NCI-H526 treated with DMSO at 0.1 percent for 48 hours (cell line): ENCODE data around the gene SERPINB2.
"Not testable (repeated sequence)": the region's sequence is repeated elsewhere in the genome, so short reads cannot be mapped to it uniquely, and the experiment has no call there.

Experiments used
- DNase-seq: peaks from one replicate; lab custom pipeline; 2025; lab: John Stamatoyannopoulos, UW

Gene SERPINB2

DNA sequence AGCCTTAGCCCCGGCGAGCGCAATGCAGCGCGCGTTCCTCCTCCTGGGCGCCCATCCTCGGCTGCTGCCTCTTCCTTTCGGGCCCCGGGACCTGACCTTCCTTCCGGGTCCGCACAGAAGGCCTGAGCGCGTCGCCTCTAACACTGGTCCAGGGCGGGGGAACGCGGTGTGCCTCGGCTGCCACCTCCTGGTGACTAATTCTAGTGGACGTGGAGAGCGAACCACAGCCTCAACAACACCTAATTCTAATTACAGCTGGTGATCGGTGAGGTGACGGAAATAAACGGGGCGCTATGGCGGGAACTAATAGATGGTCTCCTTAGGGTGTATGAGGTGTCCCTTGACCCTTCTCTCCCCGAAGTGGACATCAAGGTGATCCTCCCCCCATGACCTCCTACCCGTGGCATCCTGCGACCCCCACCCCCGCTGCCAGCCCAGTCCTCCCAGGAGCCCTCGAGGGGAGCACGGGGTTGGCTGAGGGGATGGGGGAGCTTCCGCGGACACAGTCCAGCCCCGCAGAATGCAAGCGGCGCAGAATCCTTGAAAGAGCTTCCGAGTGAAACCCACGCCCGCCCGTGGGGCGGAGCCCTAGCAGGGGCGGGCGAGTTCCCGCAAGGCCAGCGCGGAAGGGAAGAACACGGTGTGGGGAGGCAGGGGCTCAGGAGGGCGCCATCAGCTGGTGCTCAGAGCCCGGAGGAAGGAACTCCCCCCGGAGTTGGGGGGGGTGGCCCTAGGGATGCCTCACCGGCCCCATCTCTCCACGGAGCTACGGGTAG, 48.8 kb downstream of the SERPINB2 start:
- DNase-seq: peak; percentile 13

GRCh38 chr18:63936932-63937393, 49.5 kb downstream of the SERPINB2 start:
- no peak for DNase-seq

- DNase-seq: no peak
Observed at GRCh38 chr18:63940008-63940407, 52.5 kb downstream of the SERPINB2 start.

DNA sequence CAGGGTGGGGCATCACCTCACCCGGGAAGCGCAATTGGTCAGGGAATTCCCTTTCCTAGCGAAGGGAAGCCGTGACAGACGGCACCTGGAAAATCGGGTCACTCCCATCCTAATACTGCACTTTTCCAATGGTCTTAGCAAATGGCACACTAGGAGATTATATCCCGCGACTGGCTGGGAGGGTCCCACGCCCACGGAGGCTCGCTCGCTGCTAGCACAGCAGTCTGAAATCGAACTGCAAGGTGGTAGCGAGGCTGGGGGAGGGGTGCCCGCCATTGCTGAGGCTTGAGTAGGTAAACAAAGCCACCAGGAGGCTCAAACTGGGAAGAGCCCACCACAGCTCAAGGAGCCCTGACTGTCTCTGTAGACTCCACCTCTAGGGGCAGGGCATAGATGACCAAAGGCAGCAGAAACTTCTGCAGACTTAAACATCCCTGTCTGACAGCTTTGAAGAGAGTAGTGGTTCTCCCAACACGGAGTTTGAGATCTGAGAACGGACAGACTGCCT, 53.1 kb downstream of the SERPINB2 start:
- DNase-seq: not testable (repeated sequence)

DNA sequence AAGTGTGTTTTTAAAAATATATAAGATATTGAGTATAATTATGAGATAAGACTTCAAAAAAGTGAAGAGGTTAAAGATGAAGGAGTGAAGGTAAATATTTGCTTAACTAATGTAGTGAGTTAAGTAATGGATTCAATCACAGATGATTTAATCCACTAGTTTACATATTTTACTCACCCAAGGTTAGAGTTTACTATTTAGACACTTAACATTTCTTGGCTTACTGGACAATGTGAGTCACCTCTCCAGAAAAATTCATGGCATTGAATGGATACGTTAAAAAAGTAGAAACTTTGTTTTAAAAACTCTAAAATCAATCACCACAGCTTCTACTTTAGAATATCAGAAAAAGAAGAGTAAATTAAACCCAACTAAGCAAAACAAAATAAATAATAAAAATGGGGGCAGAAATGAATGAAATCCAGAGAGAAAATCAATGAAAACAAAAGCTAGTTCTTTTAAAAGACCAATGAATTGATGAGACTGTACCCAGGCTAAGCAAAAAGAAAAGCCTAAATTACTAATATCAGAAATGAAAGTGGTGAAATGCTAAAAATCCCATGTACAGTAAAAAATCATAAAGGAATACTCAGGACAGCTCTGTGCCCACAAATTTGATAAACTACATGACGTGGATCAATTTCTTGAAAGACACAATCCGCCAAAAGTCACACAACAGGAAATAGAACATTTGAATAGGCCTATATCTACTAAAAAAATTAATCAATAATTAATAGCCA, 59.7 kb downstream of the SERPINB2 start:
- no peak for DNase-seq

DNA sequence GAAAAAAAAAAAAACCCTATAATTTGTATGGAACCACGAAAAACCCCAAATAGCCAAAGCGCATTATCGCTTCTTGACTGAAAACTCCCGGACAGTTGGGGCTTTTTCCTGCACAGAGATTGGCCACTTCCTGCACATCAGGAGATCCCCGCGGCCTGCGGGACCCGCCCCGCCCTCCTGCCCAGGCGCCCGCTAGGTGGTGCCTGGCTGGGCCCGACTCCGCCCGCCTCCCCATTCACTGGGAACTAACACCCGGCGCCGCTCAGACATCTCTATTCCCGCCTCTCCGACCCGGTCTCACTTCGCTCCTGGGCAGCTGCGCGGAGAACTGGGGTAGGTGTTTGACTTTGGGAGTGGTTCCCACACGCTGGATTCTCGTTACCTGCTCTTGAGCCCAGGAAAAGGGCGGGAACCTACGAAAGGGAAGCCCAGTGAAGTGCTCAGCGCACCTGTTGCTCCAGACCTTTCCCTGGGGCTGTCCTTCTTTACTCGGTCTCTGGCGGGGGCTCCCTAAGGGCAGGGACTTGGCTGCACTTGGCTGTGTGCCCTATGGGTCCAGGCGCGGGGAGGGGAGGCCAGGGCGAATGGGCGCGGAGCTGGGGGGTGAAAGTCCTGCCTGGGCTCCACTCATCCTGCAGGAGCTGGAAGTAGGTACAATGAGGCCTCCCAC, 61.7 kb downstream of the SERPINB2 start, which contains the start of gene HMSD:
HMSD (plus strand) TSS at position 234 of the 670 bp plus-strand sequence. CDS start 4,155 bp downstream, outside the sequence.
- no peak for DNase-seq

DNA sequence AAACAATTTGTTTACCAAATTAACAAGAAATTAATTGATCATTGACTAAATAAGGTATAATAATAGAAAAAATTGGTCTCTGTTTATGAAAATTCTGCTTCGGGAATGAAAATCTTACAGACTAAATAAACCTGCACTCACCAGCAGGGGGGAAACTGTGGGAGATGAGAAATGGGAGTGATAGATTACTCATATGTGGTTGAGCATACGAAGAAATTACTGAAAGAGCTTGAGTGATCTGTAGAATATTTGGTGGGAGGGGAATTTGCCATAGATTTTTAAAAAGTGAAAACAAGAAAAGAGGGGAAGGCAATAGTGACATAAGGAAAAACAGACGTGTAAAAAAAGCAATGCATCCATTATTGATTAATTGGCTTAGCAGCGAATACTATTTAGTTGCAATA, 63.8 kb downstream of the SERPINB2 start:
- no peak for DNase-seq
